ENCODE measurements around the gene RPLP2.

RPLP2 gene

DNA sequence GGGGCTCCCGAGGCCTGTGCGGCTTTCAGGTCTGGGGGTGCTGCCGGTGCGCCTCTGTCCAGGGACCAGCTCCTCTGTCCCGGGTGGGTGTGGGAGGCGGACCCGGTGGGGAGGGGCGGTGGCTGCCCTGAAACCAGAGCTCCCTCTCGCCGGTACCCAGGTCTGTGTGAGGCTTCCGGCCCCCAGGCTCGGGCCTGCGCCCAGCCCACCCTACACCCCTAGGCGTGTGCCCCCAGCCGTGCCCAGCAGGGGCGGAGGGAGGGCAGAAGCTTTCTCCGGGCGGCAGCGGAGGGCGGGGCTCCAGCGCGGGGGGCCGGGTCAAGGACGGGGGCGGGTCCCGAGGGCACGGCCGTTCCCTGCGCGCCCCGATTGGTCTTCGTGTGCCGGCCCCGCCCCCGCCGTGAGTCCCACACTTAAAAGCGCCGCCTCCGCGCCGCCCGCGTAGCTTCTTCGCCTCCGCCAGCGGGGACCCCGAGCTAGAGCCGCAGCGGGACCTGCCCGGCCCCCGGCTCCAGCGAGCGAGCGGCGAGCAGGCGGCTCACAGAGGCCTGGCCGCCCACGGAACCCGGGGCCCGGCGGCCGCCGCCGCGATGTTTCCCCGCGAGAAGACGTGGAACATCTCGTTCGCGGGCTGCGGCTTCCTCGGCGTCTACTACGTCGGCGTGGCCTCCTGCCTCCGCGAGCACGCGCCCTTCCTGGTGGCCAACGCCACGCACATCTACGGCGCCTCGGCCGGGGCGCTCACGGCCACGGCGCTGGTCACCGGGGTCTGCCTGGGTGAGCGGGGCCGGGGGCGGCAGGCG, 9.6 kb downstream of the RPLP2 start:
- peak overlapping the region; percentile 77 for H3K4me3 Mint-ChIP-seq
- no peaks in the 10 kb centered on the region for H3K9me3 Mint-ChIP-seq
- peak; percentile 93 for DNase-seq
- ATAC-seq = peak; percentile 74
- no peaks in the 10 kb centered on the region for H3K27me3 Mint-ChIP-seq
- no peak overlapping the region for H3K27ac Mint-ChIP-seq
- peaks cover 12% of the 10 kb centered on the region for H3K4me1 Mint-ChIP-seq
- no peaks in the 10 kb centered on the region for H3K36me3 Mint-ChIP-seq (ENCODE audit: low read depth)

GRCh38 chr11:819943-820649, 10.3 kb downstream of the RPLP2 start:
- Mint-ChIP-seq H3K27me3 (no peaks in the 10 kb centered on the region), H3K9me3 (no peaks in the 10 kb centered on the region), H3K27ac (no peak overlapping the region), H3K4me3 (peak overlapping the region; percentile 77), H3K4me1 (peaks cover 12% of the 10 kb centered on the region), H3K36me3 (ENCODE audit: low read depth) (no peaks in the 10 kb centered on the region)
- ATAC-seq = peak; percentile 71
- DNase-seq = peak; percentile 93

DNA sequence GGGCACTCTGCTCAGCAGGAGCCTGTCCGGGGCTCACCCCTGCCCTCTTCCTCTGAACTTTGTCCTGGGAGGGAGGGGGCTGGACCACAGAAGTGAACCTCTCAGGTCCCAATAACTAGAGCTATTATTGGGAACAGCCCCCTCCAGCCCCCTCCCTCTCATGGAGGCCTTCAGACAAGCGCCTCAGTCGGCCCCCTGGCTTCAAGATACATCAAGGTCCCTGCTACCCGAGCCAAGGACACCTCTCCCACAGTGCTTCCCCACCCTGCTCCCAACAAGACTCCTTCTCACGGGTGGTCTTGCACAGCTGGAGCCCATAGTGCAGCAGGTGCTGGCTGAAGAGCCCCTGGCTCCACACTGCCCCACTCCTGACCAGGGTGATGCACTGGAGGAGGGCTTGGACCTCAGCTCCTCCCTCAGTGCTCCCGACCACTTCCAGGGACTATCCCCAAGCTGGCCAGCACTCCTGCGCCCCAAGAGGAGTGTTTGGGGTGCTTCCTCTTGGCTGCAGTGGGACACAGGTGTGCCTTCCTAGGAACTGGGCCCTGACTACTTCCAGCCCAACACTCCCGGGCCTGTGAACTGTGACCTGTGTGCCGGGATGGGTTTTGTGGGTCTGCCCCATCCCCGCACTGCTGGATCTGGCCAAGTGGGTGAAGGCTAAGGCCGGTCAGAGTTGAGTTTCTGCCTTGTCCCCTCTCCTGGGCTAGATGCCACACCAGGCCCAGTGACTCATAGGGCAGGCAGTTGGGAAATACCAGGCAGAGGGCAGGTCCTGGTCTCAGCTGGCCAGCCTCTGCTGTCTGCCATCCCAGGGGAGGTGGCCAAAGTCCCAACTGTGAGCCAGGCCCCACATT, 11.1 kb downstream of the RPLP2 start:
- ATAC-seq (no peak), DNase-seq (no peak)
- H3K36me3 Mint-ChIP-seq (ENCODE audit: low read depth) = no peaks in the 10 kb centered on the region
- H3K9me3 Mint-ChIP-seq = no peaks in the 10 kb centered on the region
- H3K4me3 Mint-ChIP-seq = peak overlapping the region; percentile 77
- no peak overlapping the region for H3K27ac Mint-ChIP-seq
- H3K27me3 Mint-ChIP-seq = no peaks in the 10 kb centered on the region
- H3K4me1 Mint-ChIP-seq = peaks cover 12% of the 10 kb centered on the region

GRCh38 chr11:821512-822371, 12.0 kb downstream of the RPLP2 start:
- DNase-seq (no peak), ATAC-seq (no peak)
- H3K4me1 Mint-ChIP-seq = peaks cover 17% of the 10 kb centered on the region
- H3K27me3 Mint-ChIP-seq = peaks cover 3% of the 10 kb centered on the region
- no peak overlapping the region for H3K4me3 Mint-ChIP-seq
- no peak overlapping the region for H3K27ac Mint-ChIP-seq
- H3K36me3 Mint-ChIP-seq (ENCODE audit: low read depth) = no peaks in the 10 kb centered on the region
- H3K9me3 Mint-ChIP-seq = no peaks in the 10 kb centered on the region

GRCh38 chr11:823441-824291, 13.9 kb downstream of the RPLP2 start:
- H3K27me3 Mint-ChIP-seq = peaks cover 17% of the 10 kb centered on the region
- no peaks in the 10 kb centered on the region for H3K9me3 Mint-ChIP-seq
- no peaks in the 10 kb centered on the region for H3K36me3 Mint-ChIP-seq (ENCODE audit: low read depth)
- no peak for DNase-seq
- no peak overlapping the region for H3K27ac Mint-ChIP-seq
- ATAC-seq = no peak
- peaks cover 22% of the 10 kb centered on the region for H3K4me1 Mint-ChIP-seq
- no peak overlapping the region for H3K4me3 Mint-ChIP-seq

GRCh38 chr11:824292-824880, 14.6 kb downstream of the RPLP2 start:
- no peak for DNase-seq
- ATAC-seq = no peak
- Mint-ChIP-seq H3K4me1 (peaks cover 26% of the 10 kb centered on the region), H3K27me3 (peaks cover 24% of the 10 kb centered on the region), H3K27ac (no peak overlapping the region), H3K36me3 (ENCODE audit: low read depth) (no peaks in the 10 kb centered on the region), H3K9me3 (no peaks in the 10 kb centered on the region), H3K4me3 (no peak overlapping the region)

DNA sequence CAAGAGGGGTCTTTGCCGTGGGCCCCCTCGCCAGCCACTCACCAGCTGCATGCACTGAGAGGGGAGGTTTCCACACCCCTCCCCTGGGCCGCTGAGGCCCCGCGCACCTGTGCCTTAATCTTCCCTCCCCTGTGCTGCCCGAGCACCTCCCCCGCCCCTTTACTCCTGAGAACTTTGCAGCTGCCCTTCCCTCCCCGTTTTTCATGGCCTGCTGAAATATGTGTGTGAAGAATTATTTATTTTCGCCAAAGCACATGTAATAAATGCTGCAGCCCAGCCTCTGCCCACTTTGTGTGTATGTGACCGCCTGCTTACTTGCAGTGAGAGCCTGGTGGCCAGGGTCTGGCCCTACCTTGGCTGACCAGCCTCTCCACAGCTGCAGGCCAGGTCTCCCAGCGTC, 15.2 kb downstream of the RPLP2 start:
- Mint-ChIP-seq H3K27me3 (peaks cover 29% of the 10 kb centered on the region), H3K4me3 (no peak overlapping the region), H3K4me1 (peaks cover 29% of the 10 kb centered on the region), H3K9me3 (no peaks in the 10 kb centered on the region), H3K27ac (no peak overlapping the region), H3K36me3 (ENCODE audit: low read depth) (no peaks in the 10 kb centered on the region)
- ATAC-seq (no peak), DNase-seq (no peak)

GRCh38 chr11:825366-826226, 15.8 kb downstream of the RPLP2 start:
- no peak for ATAC-seq
- Mint-ChIP-seq H3K4me1 (peaks cover 29% of the 10 kb centered on the region), H3K36me3 (ENCODE audit: low read depth) (no peaks in the 10 kb centered on the region), H3K4me3 (no peak overlapping the region), H3K27me3 (peaks cover 29% of the 10 kb centered on the region), H3K27ac (no peak overlapping the region), H3K9me3 (no peaks in the 10 kb centered on the region)
- no peak for DNase-seq

DNA sequence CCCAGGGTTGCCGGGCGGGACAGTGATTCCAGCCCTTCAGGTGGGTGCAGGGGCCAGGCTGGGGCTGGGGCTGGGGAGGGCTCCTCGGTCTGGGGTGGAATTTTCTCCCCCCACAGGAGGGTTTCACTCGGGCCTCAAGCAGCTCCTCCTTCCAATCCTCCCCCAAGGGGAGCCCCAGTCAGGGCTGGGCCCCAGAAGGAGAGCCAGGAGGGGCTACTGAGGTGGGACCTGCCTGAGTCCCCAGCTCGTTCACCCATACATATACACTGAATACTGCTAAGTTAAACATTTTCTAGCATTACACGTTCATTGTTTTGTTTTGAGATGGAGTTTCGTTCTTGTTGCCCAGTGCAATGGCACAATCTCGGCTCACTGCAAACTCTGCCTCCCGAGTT, 16.5 kb downstream of the RPLP2 start:
- Mint-ChIP-seq H3K4me3 (peak overlapping the region; percentile 64), H3K27me3 (peaks cover 34% of the 10 kb centered on the region), H3K9me3 (no peaks in the 10 kb centered on the region), H3K27ac (no peak overlapping the region), H3K4me1 (peaks cover 23% of the 10 kb centered on the region), H3K36me3 (ENCODE audit: low read depth) (no peaks in the 10 kb centered on the region)
- ATAC-seq (no peak), DNase-seq (no peak)

DNA sequence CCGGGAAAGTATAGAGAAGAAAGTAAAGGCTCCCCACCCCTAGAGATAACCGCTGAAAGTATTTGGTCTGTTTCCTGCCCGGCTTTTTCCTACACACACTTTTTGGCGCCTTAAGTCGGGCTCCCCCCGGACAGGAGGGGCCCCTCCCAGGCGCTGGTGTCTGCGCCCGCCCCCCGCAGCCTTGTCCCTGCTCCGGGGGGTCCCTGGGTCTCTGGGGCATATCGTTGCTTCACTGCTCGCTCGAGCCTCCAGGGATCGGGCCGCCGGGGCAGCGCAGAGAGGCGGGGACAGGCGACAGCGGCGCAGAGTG, 17.0 kb downstream of the RPLP2 start:
- DNase-seq (no peak), ATAC-seq (peak; percentile 2)
- H3K36me3 Mint-ChIP-seq (ENCODE audit: low read depth) = no peaks in the 10 kb centered on the region
- H3K9me3 Mint-ChIP-seq = no peaks in the 10 kb centered on the region
- H3K27ac Mint-ChIP-seq = no peak overlapping the region
- peak overlapping the region; percentile 64 for H3K4me3 Mint-ChIP-seq
- peaks cover 37% of the 10 kb centered on the region for H3K27me3 Mint-ChIP-seq
- peaks cover 23% of the 10 kb centered on the region for H3K4me1 Mint-ChIP-seq

DNA sequence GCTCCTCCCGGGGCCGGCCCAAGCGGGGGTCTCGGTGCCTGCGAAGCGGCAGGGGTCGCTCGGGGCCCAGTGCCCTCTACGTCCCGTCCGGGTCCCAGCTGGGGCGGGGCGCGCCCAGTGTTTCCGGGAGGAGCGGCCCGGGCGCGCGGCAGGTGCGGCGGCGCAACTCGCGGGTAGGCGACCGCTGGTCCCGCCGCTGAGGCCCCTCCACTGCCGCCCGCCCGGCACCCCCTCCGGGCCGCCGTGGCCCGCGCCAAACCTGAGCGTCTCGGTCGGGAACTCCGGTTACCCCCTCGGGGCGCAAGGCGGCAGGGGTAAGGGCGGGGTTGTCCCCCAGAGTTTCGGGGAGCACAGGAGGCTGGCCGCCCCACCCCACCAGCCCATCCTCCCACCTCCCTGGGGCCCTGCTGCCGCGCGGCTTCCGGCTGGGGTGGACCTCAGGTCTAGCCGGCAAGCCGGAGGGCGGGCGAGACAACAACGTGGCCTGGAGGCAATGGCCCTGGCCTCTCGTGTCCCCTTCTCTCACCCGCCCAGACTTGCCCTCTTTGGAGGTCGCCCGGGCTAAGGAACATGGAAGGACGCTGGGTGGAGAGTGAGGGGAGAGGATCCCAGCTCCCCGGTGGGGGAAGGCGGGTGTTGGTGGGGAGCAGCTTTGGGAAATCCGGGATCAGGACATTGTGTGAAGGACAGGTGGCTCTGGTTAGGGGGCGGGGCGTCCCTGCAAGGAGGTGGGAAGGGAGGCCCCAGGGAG, 17.6 kb downstream of the RPLP2 start:
- no peak overlapping the region for H3K27ac Mint-ChIP-seq
- no peaks in the 10 kb centered on the region for H3K9me3 Mint-ChIP-seq
- no peak for DNase-seq
- no peaks in the 10 kb centered on the region for H3K36me3 Mint-ChIP-seq (ENCODE audit: low read depth)
- H3K4me1 Mint-ChIP-seq = peaks cover 23% of the 10 kb centered on the region
- peak overlapping the region; percentile 50 for H3K4me3 Mint-ChIP-seq
- H3K27me3 Mint-ChIP-seq = peaks cover 39% of the 10 kb centered on the region
- ATAC-seq = peak; percentile 3

- Mint-ChIP-seq H3K9me3 (no peaks in the 10 kb centered on the region), H3K36me3 (ENCODE audit: low read depth) (no peaks in the 10 kb centered on the region), H3K4me3 (peak within 1 kb of the TSS; percentile 64), H3K27ac (no peak within 1 kb of the TSS), H3K4me1 (peaks cover 23% of the 10 kb centered on the region), H3K27me3 (peaks cover 39% of the 10 kb centered on the region)
- no peak for ATAC-seq
- DNase-seq = no peak
These were observed 18.1 kb downstream of the RPLP2 start, which contains the start of gene CRACR2B for GRCh38 chr11:827897-828192. Gene CRACR2B (plus strand): TSS chr11:827919. CDS start chr11:828608, 689 bp downstream.
